ENCODE measurements around the gene PRPF40B. TPM values are rescaled to one million over a fixed set of nuclear protein-coding genes. Genes with fewer than 3 reads are reported as not detected.

PRPF40B gene
- total and polyA plus RNA-seq, 9 of the 15 experiments (the other 6 are each of a cell fraction or from before 2014, with no cell fraction given): 0.55 to 10.6 (median 4.8) TPM

- H3K27ac ChIP-seq (ENCODE audit: extremely low read depth, low read depth, low read length): no peak overlapping the region
- H3K79me2 ChIP-seq (ENCODE audit: control insufficient read depth, insufficient read depth, low read length): no peaks in the 10 kb centered on the region
- no peak for FAIRE-seq
- DNase-seq (ENCODE audit: extremely low read depth in 1 of 4, low spot score in 3 of 4): no peak
- ChIA-PET POLR2A (interaction anchor here (0.9 to 1.1 kb wide), 2 partner anchors 16 to 75 kb away, joined by 4 read pairs; partner anchors contain the start of gene FMNL3), CTCF (ENCODE audit: low intra/inter-chr PET ratio) (no interaction called here)
- in situ Hi-C loops (cut with MboI) (no loop called here), intact Hi-C loops (cut with micrococcal nuclease) (no loop called here)
- BruUV-seq (replicated peaks): no TSS peak
- H4K20me1 ChIP-seq (replicated peaks; ENCODE audit: control insufficient read depth, insufficient read depth, low read length): no peaks in the 10 kb centered on the region
- H3K4me2 ChIP-seq (ENCODE audit: insufficient read depth, low read length): no peak overlapping the region
- peaks cover 3 to 10% of the 10 kb centered on the region in 2 experiments; a peak in 3 of 5 replicates for H3K4me1 ChIP-seq (replicated peaks in 1 of 2; ENCODE audit: control insufficient read depth in 2 of 2, insufficient read depth in 2 of 2, low read length in 2 of 2)
- H3K4me3 ChIP-seq: no peak overlapping the region
- WGBS (ENCODE audit: insufficient coverage, low coverage, missing lambda C conversion rate): 66% methylated on average over 7 of the region's 9 CpGs
- H3K9me3 ChIP-seq (replicated peaks; ENCODE audit: control insufficient read depth, insufficient read depth, low read depth, low read length): no peaks in the 10 kb centered on the region
- H2AFZ ChIP-seq (ENCODE audit: low read depth, low read length): no peak overlapping the region
- H3K9me1 ChIP-seq (ENCODE audit: control insufficient read depth, insufficient read depth, low read length): no peaks in the 10 kb centered on the region
- H3K36me3 ChIP-seq (ENCODE audit: control insufficient read depth, insufficient read depth, low read length): no peaks in the 10 kb centered on the region
- no peaks in the 10 kb centered on the region; a peak in 1 of 5 replicates for H3K27me3 ChIP-seq (ENCODE audit: control insufficient read depth in 2 of 2, insufficient read depth in 2 of 2, low read length in 2 of 2)
- no peak for TF ChIP-seq ID3 (CRISPR knock-in tag; IDR thresholded peaks at IDR 0.05)
- TF ChIP-seq ID3 (tag; IDR thresholded peaks at IDR 0.05): no peak
- TF ChIP-seq BCL6 (CRISPR knock-in tag; IDR thresholded peaks at IDR 0.05): no peak
- H3K9ac ChIP-seq (ENCODE audit: insufficient read depth in 1 of 2, low read depth in 2 of 2, low read length in 2 of 2): no peak overlapping the region; a peak in 1 of 4 replicates
- ATAC-seq: no peak
Observed at GRCh38 chr12:49632401-49632800, 9.0 kb downstream of the PRPF40B start.

GRCh38 chr12:49632986-49633702 lies 9.8 kb downstream of the PRPF40B start:
- Histone ChIP-seq H3K27ac (ENCODE audit: extremely low read depth, low read depth, low read length) (no peak overlapping the region), H3K9me1 (ENCODE audit: control insufficient read depth, insufficient read depth, low read length) (no peaks in the 10 kb centered on the region), H3K4me3 (no peak overlapping the region), H3K27me3 (ENCODE audit: control insufficient read depth in 2 of 2, insufficient read depth in 2 of 2, low read length in 2 of 2) (no peaks in the 10 kb centered on the region; a peak in 1 of 5 replicates), H3K79me2 (ENCODE audit: control insufficient read depth, insufficient read depth, low read length) (no peaks in the 10 kb centered on the region), H3K4me1 (replicated peaks in 1 of 2; ENCODE audit: control insufficient read depth in 2 of 2, insufficient read depth in 2 of 2, low read length in 2 of 2) (peaks cover 3 to 11% of the 10 kb centered on the region in 2 experiments; a peak in 3 of 5 replicates), H4K20me1 (replicated peaks; ENCODE audit: control insufficient read depth, insufficient read depth, low read length) (no peaks in the 10 kb centered on the region), H3K4me2 (ENCODE audit: insufficient read depth, low read length) (no peak overlapping the region), H3K9ac (ENCODE audit: insufficient read depth in 1 of 2, low read depth in 2 of 2, low read length in 2 of 2) (no peak overlapping the region), H3K9me3 (replicated peaks; ENCODE audit: control insufficient read depth, insufficient read depth, low read depth, low read length) (no peaks in the 10 kb centered on the region), H2AFZ (ENCODE audit: low read depth, low read length) (no peak overlapping the region), H3K36me3 (ENCODE audit: control insufficient read depth, insufficient read depth, low read length) (no peaks in the 10 kb centered on the region)
- in situ Hi-C loops (cut with MboI): no loop called here
- WGBS (ENCODE audit: insufficient coverage, low coverage, missing lambda C conversion rate): 51% methylated on average over 7 of the region's 8 CpGs
- ATAC-seq (no peak), DNase-seq (ENCODE audit: extremely low read depth in 1 of 4, low spot score in 3 of 4) (no peak), FAIRE-seq (no peak)
- POLR2A ChIA-PET: interaction anchor here (0.9 to 1.1 kb wide), 2 partner anchors 15 to 74 kb away, joined by 4 read pairs; partner anchors contain the start of gene FMNL3
- intact Hi-C loops (cut with micrococcal nuclease): no loop called here
- BruUV-seq (replicated peaks): no TSS peak
- CTCF ChIA-PET (ENCODE audit: low intra/inter-chr PET ratio): no interaction called here
- TF ChIP-seq ZNF785 (CRISPR knock-in tag; IDR thresholded peaks at IDR 0.05) (no peak), ZNF395 (CRISPR knock-in tag; IDR thresholded peaks at IDR 0.05) (no peak), CBFA2T3 (IDR thresholded peaks at IDR 0.05) (no peak), SNIP1 (IDR thresholded peaks at IDR 0.05; ENCODE audit: low read depth) (no peak), ELF2 (CRISPR knock-in tag; IDR thresholded peaks at IDR 0.05) (no peak), ZBTB34 (CRISPR knock-in tag; IDR thresholded peaks at IDR 0.05) (no peak), FOXM1 (IDR thresholded peaks at IDR 0.05; ENCODE audit: low read depth) (no peak), FOXM1 (CRISPR knock-in tag; IDR thresholded peaks at IDR 0.05; ENCODE audit: low read depth) (no peak), ZNF197 (CRISPR knock-in tag; IDR thresholded peaks at IDR 0.05; ENCODE audit: low read depth) (no peak), ZNF830 (CRISPR knock-in tag; IDR thresholded peaks at IDR 0.05) (no peak), RFX7 (CRISPR knock-in tag; IDR thresholded peaks at IDR 0.05) (no peak)

Measured in K562 (cell line).